ENCODE measurements around the gene SMG9.

Gene SMG9

GRCh38 chr19:43678512-43679261 is 76.1 kb downstream of the SMG9 start:
- no peaks in the 10 kb centered on the region for H3K27me3 ChIP-seq (ENCODE audit: low read depth)
- no peaks in the 10 kb centered on the region for H3K9me3 ChIP-seq
- H3K4me3 ChIP-seq = no peak overlapping the region
- no peak for DNase-seq (ENCODE audit: low spot score in 2 of 2)
- H3K36me3 ChIP-seq (replicated peaks) = no peaks in the 10 kb centered on the region
- H3K4me1 ChIP-seq = no peaks in the 10 kb centered on the region
- in situ Hi-C loops (cut with MboI; ENCODE audit: low sequenced_read_pairs) = no loop called here

Data from HAP-1 (cell line).